ENCODE data around the gene HOXA3. TPM values are rescaled to one million over a fixed set of nuclear protein-coding genes. Genes with fewer than 3 reads are reported as not detected.

Gene HOXA3
- total RNA-seq, 1 donor from 2014 or later = not detected

GRCh38 chr7:27142580-27143022, 9.8 kb downstream of the HOXA3 start:
- ATAC-seq (ENCODE audit: low read depth) = no peak
- intact Hi-C loops (cut with micrococcal nuclease) = no loop called here

GRCh38 chr7:27141923-27142579, 10.3 kb downstream of the HOXA3 start:
- TF ChIP-seq CTCF (IDR thresholded peaks at IDR 0.05) = no peak
- peaks cover 8% of the 10 kb centered on the region for H3K4me1 Mint-ChIP-seq
- H3K4me3 Mint-ChIP-seq = no peak overlapping the region
- POLR2A ChIA-PET = interaction anchor here (1.0 kb wide), 1 partner anchor 46 kb away, joined by 3 read pairs; the partner anchor contains the start of gene HOXA1
- intact Hi-C loops (cut with micrococcal nuclease) = no loop called here
- no peak for ATAC-seq (ENCODE audit: low read depth)
- CTCF ChIA-PET = no interaction called here
- H3K27ac Mint-ChIP-seq = no peak overlapping the region
- H3K27me3 Mint-ChIP-seq = peaks cover 43% of the 10 kb centered on the region
- no peaks in the 10 kb centered on the region for H3K36me3 Mint-ChIP-seq (ENCODE audit: low read depth)
- DNase-seq = no peak
- H3K9me3 Mint-ChIP-seq = no peaks in the 10 kb centered on the region

More at GRCh38 chr7:27142580-27143022, 9.8 kb downstream of the HOXA3 start:
- Mint-ChIP-seq H3K27me3 (peaks cover 44% of the 10 kb centered on the region), H3K4me3 (peak overlapping the region; percentile 38), H3K9me3 (no peaks in the 10 kb centered on the region), H3K4me1 (peaks cover 10% of the 10 kb centered on the region), H3K27ac (no peak overlapping the region), H3K36me3 (ENCODE audit: low read depth) (no peaks in the 10 kb centered on the region)
- POLR2A ChIA-PET = interaction anchor here (1.0 kb wide), 1 partner anchor 47 kb away, joined by 3 read pairs; the partner anchor contains the start of gene HOXA1
- no peak for DNase-seq
- TF ChIP-seq CTCF (IDR thresholded peaks at IDR 0.05) = no peak
- CTCF ChIA-PET = no interaction called here

GRCh38 chr7:27141137-27141922, 11.1 kb downstream of the HOXA3 start:
- intact Hi-C loops (cut with micrococcal nuclease) = no loop called here
- ChIA-PET POLR2A (interaction anchor here (1.0 kb wide), 1 partner anchor 45 kb away, joined by 3 read pairs; the partner anchor contains the start of gene HOXA1), CTCF (no interaction called here)
- no peak overlapping the region for H3K4me3 Mint-ChIP-seq
- peaks cover 5% of the 10 kb centered on the region for H3K4me1 Mint-ChIP-seq
- ATAC-seq (ENCODE audit: low read depth) = no peak
- TF ChIP-seq CTCF (IDR thresholded peaks at IDR 0.05) = no peak
- no peak for DNase-seq
- peaks cover 40% of the 10 kb centered on the region for H3K27me3 Mint-ChIP-seq
- no peaks in the 10 kb centered on the region for H3K9me3 Mint-ChIP-seq
- H3K36me3 Mint-ChIP-seq (ENCODE audit: low read depth) = no peaks in the 10 kb centered on the region
- H3K27ac Mint-ChIP-seq = no peak overlapping the region

GRCh38 chr7:27140126-27140857, 12.1 kb downstream of the HOXA3 start:
- TF ChIP-seq CTCF (IDR thresholded peaks at IDR 0.05) = no peak
- DNase-seq (no peak), ATAC-seq (ENCODE audit: low read depth) (no peak)
- Mint-ChIP-seq H3K27ac (no peak overlapping the region), H3K27me3 (peaks cover 39% of the 10 kb centered on the region), H3K4me1 (peaks cover 5% of the 10 kb centered on the region), H3K9me3 (no peaks in the 10 kb centered on the region), H3K36me3 (ENCODE audit: low read depth) (no peaks in the 10 kb centered on the region), H3K4me3 (no peak overlapping the region)
- intact Hi-C loops (cut with micrococcal nuclease) = no loop called here
- CTCF ChIA-PET = no interaction called here
- POLR2A ChIA-PET = no interaction called here
